IMR-90 (cell line): ENCODE measurements around the gene SLC4A9. TPM values are rescaled to one million over a fixed set of nuclear protein-coding genes. Genes with fewer than 3 reads are reported as not detected.

Experiments
- ATAC-seq: fragments of 200-7000 bp; cut with Tn5 transposase; 2 replicates; pipeline ENCODE4 v1.9.1; 2020; ENCODE audit warnings: low read depth, mild to moderate bottlenecking, moderate library complexity
- BruUV-seq: library from RNA; stranded (reverse); fragments of 400-500 nt; replicated peaks from 2 replicates; lab custom pipeline; 2021; lab: Mats Ljungman, UMichigan
- CTCF ChIA-PET: fragments of 300-600 bp; formaldehyde crosslinking; extraction: SDS; loops from one replicate; lab custom pipeline; 2021; ENCODE audit warnings: antibody characterized with exemption; lab: Yijun Ruan, JAX
- POLR2A ChIA-PET: fragments of 300-600 bp; sonication (Branson Sonifier 250); formaldehyde crosslinking; loops from one replicate; lab custom pipeline; 2022; ENCODE audit warnings: antibody characterized with exemption; ENCODE audit not compliant: unreplicated experiment; lab: Charles Lee
- DNase-seq: peaks from one replicate; pipeline ENCODE4 v3.0.0; 2013
- H2AFZ ChIP-seq: replicated peaks from 2 replicates; pipeline ENCODE3; 2013; ENCODE audit warnings: low read length, mild to moderate bottlenecking; ENCODE audit not compliant: poor library complexity
- H2AK5ac ChIP-seq: 2 replicates; pipeline ENCODE4 v1.6.1; 2013; ENCODE audit warnings: low read depth, low read length, inconsistent platforms
- H2AK9ac ChIP-seq: replicated peaks from 2 replicates; pipeline ENCODE3; 2013; ENCODE audit warnings: mild to moderate bottlenecking, low read depth, low read length, moderate library complexity; ENCODE audit not compliant: poor library complexity
- H2BK120ac ChIP-seq: 2 replicates; pipeline ENCODE4 v1.6.1; 2013; ENCODE audit warnings: low read depth, low read length, inconsistent platforms
- H2BK15ac ChIP-seq: 3 replicates; pipeline ENCODE4 v1.6.1; 2013; ENCODE audit warnings: low read depth, low read length, inconsistent platforms
- H2BK20ac ChIP-seq: 2 replicates; pipeline ENCODE4 v1.6.1; 2013; ENCODE audit warnings: low read depth, mild to moderate bottlenecking, inconsistent platforms, low read length, moderate library complexity
- H2BK5ac ChIP-seq: 2 replicates; pipeline ENCODE4 v1.6.1; 2013; ENCODE audit warnings: mild to moderate bottlenecking, low read depth, low read length, inconsistent platforms; ENCODE audit not compliant: poor library complexity, severe bottlenecking
- H3K14ac ChIP-seq: replicated peaks from 2 replicates; pipeline ENCODE4 v1.6.1; 2013; ENCODE audit warnings: low read depth, low read length, inconsistent platforms
- H3K18ac ChIP-seq: 2 replicates; pipeline ENCODE4 v1.6.1; 2013; ENCODE audit warnings: low read depth, low read length, control low read depth
- H3K23ac ChIP-seq: 2 replicates; pipeline ENCODE4 v1.6.1; 2013; ENCODE audit warnings: low read depth, low read length, inconsistent platforms
- H3K27ac ChIP-seq: 2 replicates; pipeline ENCODE4 v1.5.1; 2013; ENCODE audit warnings: mild to moderate bottlenecking, control low read depth, low read length; ENCODE audit not compliant: insufficient read depth
- H3K27me3 ChIP-seq: 2 replicates; pipeline ENCODE4 v1.6.1; 2013; ENCODE audit warnings: low read length; ENCODE audit not compliant: control insufficient read depth, insufficient read depth
- H3K36me3 ChIP-seq: 2 replicates; pipeline ENCODE4 v1.6.1; 2013; ENCODE audit warnings: low read length, mixed read lengths; ENCODE audit not compliant: control insufficient read depth, insufficient read depth
- H3K4ac ChIP-seq: 2 replicates; pipeline ENCODE4 v1.6.1; 2013; ENCODE audit warnings: low read depth, low read length, inconsistent platforms
- H3K4me1 ChIP-seq: 2 replicates; pipeline ENCODE4 v1.6.1; 2013; ENCODE audit warnings: low read length, mixed read lengths; ENCODE audit not compliant: control insufficient read depth, insufficient read depth
- H3K4me2 ChIP-seq: 2 replicates; pipeline ENCODE4 v1.6.1; 2013; ENCODE audit warnings: low read depth, mild to moderate bottlenecking, control low read depth, low read length, moderate library complexity
- H3K4me3 ChIP-seq: 2 replicates; pipeline ENCODE4 v1.5.1; 2013; ENCODE audit warnings: low read depth, mild to moderate bottlenecking, control low read depth, low read length, moderate library complexity; ENCODE audit not compliant: insufficient read depth
- H3K56ac ChIP-seq: 2 replicates; pipeline ENCODE4 v1.6.1; 2013; ENCODE audit warnings: low read length, inconsistent platforms; ENCODE audit not compliant: insufficient read depth; ENCODE audit errors: extremely low read depth
- H3K79me1 ChIP-seq, 2 experiments: 2 replicates each; pipeline ENCODE4 v1.6.1; 2013; ENCODE audit warnings: low read length in 2 of 2, inconsistent platforms in 1 of 2, low read depth in 1 of 2
- H3K9ac ChIP-seq: 2 replicates; pipeline ENCODE4 v1.6.1; 2013; ENCODE audit warnings: low read depth, low read length, control low read depth
- H3K9me1 ChIP-seq: 2 replicates; pipeline ENCODE4 v1.6.1; 2013; ENCODE audit warnings: low read length, inconsistent platforms; ENCODE audit not compliant: insufficient read depth
- H3K9me3 ChIP-seq: 2 replicates; pipeline ENCODE4 v1.6.1; 2013; ENCODE audit warnings: low read length; ENCODE audit not compliant: control insufficient read depth, insufficient read depth
- H4K20me1 ChIP-seq: 2 replicates; pipeline ENCODE4 v1.6.1; 2013; ENCODE audit warnings: low read length, inconsistent platforms; ENCODE audit not compliant: insufficient read depth
- H4K5ac ChIP-seq: 2 replicates; pipeline ENCODE4 v1.6.1; 2013; ENCODE audit warnings: mild to moderate bottlenecking, low read depth, low read length, control low read depth
- H4K8ac ChIP-seq, 2 experiments: 2 replicates each; pipeline ENCODE4 v1.6.1; 2013; ENCODE audit warnings: low read depth in 2 of 2, low read length in 2 of 2, control low read depth in 1 of 2, inconsistent platforms in 1 of 2
- H4K91ac ChIP-seq: 2 replicates; pipeline ENCODE4 v1.6.1; 2013; ENCODE audit warnings: low read depth, low read length, inconsistent platforms; ENCODE audit not compliant: insufficient read depth
- BHLHE40 ChIP-seq: fragments of 150-350 bp; IDR thresholded peaks from 2 replicates; pipeline ENCODE4 v1.6.1; 2016; ENCODE audit warnings: mild to moderate bottlenecking, low read depth, low read length
- CEBPB ChIP-seq: IDR thresholded peaks from 2 replicates; pipeline ENCODE4 v1.6.1; 2012; ENCODE audit warnings: low read depth, low read length, improper control_type of control experiment
- CTCF ChIP-seq: conservative IDR thresholded peaks from 2 replicates; pipeline ENCODE4 v1.5.1; 2012; ENCODE audit warnings: mild to moderate bottlenecking, low read depth, low read length, improper control_type of control experiment
- FOS ChIP-seq: fragments of 150-350 bp; IDR thresholded peaks from 2 replicates; pipeline ENCODE4 v1.6.1; 2016; ENCODE audit warnings: low read depth, low read length
- MAFK ChIP-seq: IDR thresholded peaks from 2 replicates; pipeline ENCODE4 v1.6.1; 2012; ENCODE audit warnings: low read depth, low read length, improper control_type of control experiment
- MXI1 ChIP-seq: IDR thresholded peaks from 2 replicates; pipeline ENCODE4 v1.6.1; 2012; ENCODE audit warnings: low read depth, mild to moderate bottlenecking, low read length, moderate library complexity, borderline replicate concordance
- POLR2A ChIP-seq: IDR thresholded peaks from 2 replicates; pipeline ENCODE4 v1.6.1; 2012; ENCODE audit warnings: mild to moderate bottlenecking, low read depth, low read length
- RAD21 ChIP-seq: IDR thresholded peaks from 2 replicates; pipeline ENCODE4 v1.6.1; 2012; ENCODE audit warnings: low read length, improper control_type of control experiment
- RCOR1 ChIP-seq: IDR thresholded peaks from 2 replicates; pipeline ENCODE4 v1.6.1; 2012; ENCODE audit warnings: mild to moderate bottlenecking, low read length, improper control_type of control experiment; ENCODE audit not compliant: insufficient replicate concordance
- RFX5 ChIP-seq: IDR thresholded peaks from 2 replicates; pipeline ENCODE4 v1.8.0; 2012; ENCODE audit warnings: low read depth, mild to moderate bottlenecking, low read length, moderate library complexity
- USF2 ChIP-seq: fragments of 150-350 bp; IDR thresholded peaks from 2 replicates; pipeline ENCODE4 v1.6.1; 2017; ENCODE audit warnings: mild to moderate bottlenecking, antibody characterized with exemption, low read length, low read depth
- WGBS, 2 experiments: methylation state at CpG; one replicate each; pipeline versions ENCODE4 v1.1.5 to v1.1.7; 2013; ENCODE audit warnings: missing lambda C conversion rate in 2 of 2; ENCODE audit not compliant: insufficient read length in 1 of 2; ENCODE audit errors: extremely low coverage in 2 of 2; 5-methylcytosine and 5-hydroxymethylcytosine counted together
- dilution Hi-C: fragments of 300-500 bp; cut with HindIII; formaldehyde crosslinking; loops from one replicate; pipeline ENCODE4 v1.14.3; 2018; ENCODE audit warnings: low sequenced_read_pairs; ENCODE audit not compliant: unreplicated experiment
- in situ Hi-C: fragments of 300-500 bp; cut with MboI; formaldehyde crosslinking; loops from 3 replicates; pipeline ENCODE4 v1.14.3; 2019; ENCODE audit warnings: low sequenced_read_pairs, inconsistent platforms, mixed read lengths
- intact Hi-C: fragments of 100-400 bp; cut with micrococcal nuclease; formaldehyde crosslinking; loops from 2 replicates; pipeline ENCODE4 v1.10.0; 2022
- polyA plus RNA-seq, 3 experiments: library from polyadenylated mRNA; depleted of rRNA; stranded (reverse); fragments of >200 nt; gene quantifications; 2 replicates each; pipeline ENCODE4 v1.2.3, GENCODE V29; 2012; ENCODE audit warnings: low replicate concordance in 1 of 3
- total RNA-seq: library from RNA; depleted of rRNA; stranded (reverse); fragments of >200 nt; gene quantifications from 2 replicates; pipeline ENCODE4 v1.2.3, GENCODE V29; 2012
- TF ChIP-seq, protein P1 (sequence below): fragments of 150-350 bp; IDR thresholded peaks from 2 replicates; pipeline ENCODE4 v1.6.1; 2016; ENCODE audit warnings: low read depth, mild to moderate bottlenecking, low read length, moderate library complexity, borderline replicate concordance

The SLC4A9 gene
- total and polyA plus RNA-seq, 2 of the 4 experiments (the other 2 are of a cell fraction): not detected

DNA sequence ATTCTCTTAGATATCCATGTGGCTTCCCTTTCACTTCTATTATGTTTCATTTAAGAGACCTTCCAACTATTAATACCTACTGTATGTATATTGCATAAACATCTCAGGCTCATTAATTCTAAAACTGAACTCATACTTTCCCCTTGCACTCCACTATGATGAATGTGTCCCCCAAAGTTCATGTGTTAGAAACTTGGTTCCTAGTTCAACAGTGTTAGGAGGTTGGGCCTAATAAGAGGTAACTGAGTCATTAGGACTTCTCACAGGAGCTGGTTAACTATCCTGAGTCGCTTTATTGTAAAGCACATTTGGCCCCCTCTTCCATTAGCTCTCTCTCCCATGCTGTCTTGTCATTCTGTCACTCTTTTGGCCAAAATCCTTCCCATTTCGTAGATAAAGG lies 63.6 kb downstream of the SLC4A9 start:
- Histone ChIP-seq H2BK120ac (no peak overlapping the region), H4K91ac (no peak overlapping the region), H3K9ac (no peak overlapping the region), H3K56ac (no peak overlapping the region), H4K8ac (no peak overlapping the region), H3K4ac (no peak overlapping the region), H2BK15ac (no peak overlapping the region), H4K20me1 (peaks cover 21% of the 10 kb centered on the region), H3K4me3 (no peak overlapping the region), H2BK5ac (no peak overlapping the region), H4K5ac (no peak overlapping the region), H2BK20ac (no peak overlapping the region), H3K23ac (no peak overlapping the region), H3K9me3 (no peaks in the 10 kb centered on the region), H3K36me3 (no peaks in the 10 kb centered on the region), H2AFZ (no peak overlapping the region), H3K4me2 (no peak overlapping the region), H3K14ac (no peak overlapping the region), H3K27me3 (no peaks in the 10 kb centered on the region), H3K18ac (no peak overlapping the region), H2AK9ac (no peak overlapping the region), H3K4me1 (no peaks in the 10 kb centered on the region), H3K27ac (no peak overlapping the region), H3K79me1 (peaks cover 13 to 53% of the 10 kb centered on the region in 2 experiments), H3K9me1 (0 out of 2 replicates have a peak, but pooled peaks cover 2% of the 10 kb centered on the region), H2AK5ac (no peak overlapping the region)
- ATAC-seq (no peak), DNase-seq (no peak)
- in situ Hi-C loops (no loop called here), intact Hi-C loops (no loop called here), dilution Hi-C loops (no loop called here)
- ChIA-PET POLR2A (no interaction called here), CTCF (interaction anchor here (1.1 kb wide), 1 partner anchor 13 kb away, joined by 7 read pairs; no protein-coding TSS in a partner anchor)
- WGBS, 2 experiments: no CpG with 5 or more reads among the region's 2 CpGs
- BruUV-seq: no TSS peak
- TF ChIP-seq RCOR1 (no peak), MAFK (no peak), CTCF (no peak), POLR2A (no peak), BHLHE40 (no peak), RFX5 (no peak), USF2 (no peak), RAD21 (no peak), FOS (no peak), CEBPB (no peak), MXI1 (no peak)
- TF ChIP-seq, protein P1, sequence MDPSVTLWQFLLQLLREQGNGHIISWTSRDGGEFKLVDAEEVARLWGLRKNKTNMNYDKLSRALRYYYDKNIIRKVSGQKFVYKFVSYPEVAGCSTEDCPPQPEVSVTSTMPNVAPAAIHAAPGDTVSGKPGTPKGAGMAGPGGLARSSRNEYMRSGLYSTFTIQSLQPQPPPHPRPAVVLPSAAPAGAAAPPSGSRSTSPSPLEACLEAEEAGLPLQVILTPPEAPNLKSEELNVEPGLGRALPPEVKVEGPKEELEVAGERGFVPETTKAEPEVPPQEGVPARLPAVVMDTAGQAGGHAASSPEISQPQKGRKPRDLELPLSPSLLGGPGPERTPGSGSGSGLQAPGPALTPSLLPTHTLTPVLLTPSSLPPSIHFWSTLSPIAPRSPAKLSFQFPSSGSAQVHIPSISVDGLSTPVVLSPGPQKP: no peak
